Liver (tissue), 9 donors: ENCODE results near the gene KAZN. TPM values are rescaled to one million over a fixed set of nuclear protein-coding genes. Genes with fewer than 3 reads are reported as not detected.

Experiments
- DNase-seq: peaks from one replicate; pipeline ENCODE4 v3.0.0-alpha.2; 2017; ENCODE audit warnings: low spot score
- H3K27ac ChIP-seq, 2 donors: one replicate each; pipeline ENCODE4 v1.7.0; 2013; ENCODE audit warnings: inconsistent platforms in 2 of 2, low read length in 2 of 2, control low read depth in 1 of 2, low read depth in 1 of 2, mild to moderate bottlenecking in 1 of 2
- H3K27me3 ChIP-seq, 4 donors: one replicate each; pipeline versions ENCODE4 v1.6.1 to v1.7.0; 2013; ENCODE audit warnings: low read length in 3 of 4, inconsistent platforms in 1 of 4, mild to moderate bottlenecking in 1 of 4, moderate library complexity in 1 of 4; ENCODE audit not compliant: control insufficient read depth in 4 of 4, insufficient read depth in 4 of 4
- H3K36me3 ChIP-seq, 4 donors: one replicate each; pipeline versions ENCODE4 v1.6.1 to v1.7.0; 2013; ENCODE audit warnings: low read length in 3 of 4, mild to moderate bottlenecking in 3 of 4, low read depth in 1 of 4, moderate library complexity in 1 of 4; ENCODE audit not compliant: control insufficient read depth in 4 of 4, insufficient read depth in 3 of 4
- H3K4me1 ChIP-seq, 4 donors: one replicate each; pipeline versions ENCODE4 v1.6.1 to v1.7.0; 2013; ENCODE audit warnings: low read length in 3 of 4, mild to moderate bottlenecking in 3 of 4, moderate library complexity in 1 of 4; ENCODE audit not compliant: control insufficient read depth in 4 of 4, insufficient read depth in 4 of 4
- H3K4me3 ChIP-seq, 3 donors: one replicate each; pipeline versions ENCODE4 v1.6.1 to v1.7.0; 2013; ENCODE audit warnings: low read length in 3 of 3, control low read depth in 1 of 3, low read depth in 1 of 3, mild to moderate bottlenecking in 1 of 3
- H3K9ac ChIP-seq, 2 donors: one replicate each; pipeline ENCODE4 v1.7.0; 2013; ENCODE audit warnings: low read length in 2 of 2, mild to moderate bottlenecking in 2 of 2, moderate library complexity in 2 of 2, control low read depth in 1 of 2, low read depth in 1 of 2
- H3K9me3 ChIP-seq, 4 donors: one replicate each; pipeline versions ENCODE4 v1.6.1 to v1.7.0; 2013; ENCODE audit warnings: low read length in 3 of 4; ENCODE audit not compliant: control insufficient read depth in 4 of 4
- ATF3 ChIP-seq: IDR thresholded peaks from 2 replicates; pipeline ENCODE4 v1.6.1; 2016; ENCODE audit warnings: antibody characterized with exemption
- CTCF ChIP-seq: fragments of 150-350 bp; IDR thresholded peaks from 2 replicates; pipeline ENCODE4 v1.5.1; 2017; ENCODE audit warnings: improper control_type of control experiment, low read depth, low read length; ENCODE audit not compliant: missing input control
- EGR1 ChIP-seq, 2 donors: IDR thresholded peaks; 2 replicates each; pipeline ENCODE4 v1.6.1; 2016 to 2018; ENCODE audit warnings: antibody characterized with exemption in 2 of 2, low read depth in 2 of 2
- FOXA1 ChIP-seq: IDR thresholded peaks from 2 replicates; pipeline ENCODE4 v1.6.1; 2016; ENCODE audit warnings: antibody characterized with exemption
- FOXA2 ChIP-seq: IDR thresholded peaks from 2 replicates; pipeline ENCODE4 v1.6.1; 2016; ENCODE audit warnings: antibody characterized with exemption
- GABPA ChIP-seq, 2 donors: IDR thresholded peaks in 1 of 2; conservative IDR thresholded peaks in 1 of 2; 2 replicates each; pipeline ENCODE4 v1.6.1; 2016; ENCODE audit warnings: antibody characterized with exemption in 2 of 2, mild to moderate bottlenecking in 1 of 2, moderate library complexity in 1 of 2
- HNF4A ChIP-seq, 2 donors: conservative IDR thresholded peaks; 2 replicates each; pipeline ENCODE4 v1.6.1; 2016; ENCODE audit warnings: antibody characterized with exemption in 2 of 2, mild to moderate bottlenecking in 2 of 2
- JUND ChIP-seq, 2 donors: IDR thresholded peaks; 2 replicates each; pipeline ENCODE4 v1.6.1; 2016; ENCODE audit warnings: antibody characterized with exemption in 2 of 2
- MAX ChIP-seq: IDR thresholded peaks from 2 replicates; pipeline ENCODE4 v1.6.1; 2016; ENCODE audit warnings: antibody characterized with exemption
- NR2F2 ChIP-seq: IDR thresholded peaks from 2 replicates; pipeline ENCODE4 v1.6.1; 2016; ENCODE audit warnings: antibody characterized with exemption
- RAD21 ChIP-seq, 2 donors: IDR thresholded peaks; 2 replicates each; pipeline ENCODE4 v1.6.1; 2016; ENCODE audit warnings: antibody characterized with exemption in 2 of 2, mild to moderate bottlenecking in 2 of 2
- REST ChIP-seq: IDR thresholded peaks from 2 replicates; pipeline ENCODE4 v1.6.1; 2016; ENCODE audit warnings: antibody characterized with exemption, mild to moderate bottlenecking
- RXRA ChIP-seq, 2 donors: IDR thresholded peaks; 2 replicates each; pipeline ENCODE4 v1.6.1; 2017 to 2018; ENCODE audit warnings: antibody characterized with exemption in 2 of 2, mild to moderate bottlenecking in 1 of 2
- SP1 ChIP-seq: IDR thresholded peaks from 2 replicates; pipeline ENCODE4 v1.6.1; 2018; ENCODE audit warnings: antibody characterized with exemption, mild to moderate bottlenecking
- TAF1 ChIP-seq: conservative IDR thresholded peaks from 2 replicates; pipeline ENCODE4 v1.6.1; 2016; ENCODE audit warnings: antibody characterized with exemption, mild to moderate bottlenecking
- YY1 ChIP-seq: IDR thresholded peaks from 2 replicates; pipeline ENCODE4 v1.6.1; 2016; ENCODE audit warnings: antibody characterized with exemption, mild to moderate bottlenecking
- ZBTB33 ChIP-seq: IDR thresholded peaks from 2 replicates; pipeline ENCODE4 v1.6.1; 2016; ENCODE audit warnings: antibody characterized with exemption
- WGBS: extraction: QIAGEN DNeasy Blood & Tissue Kit; methylation state at CpG from one replicate; pipeline ENCODE4 v1.1.7; 2013; 5-methylcytosine and 5-hydroxymethylcytosine counted together
- polyA plus RNA-seq, 2 donors: library from polyadenylated mRNA; stranded (reverse) in 1 of 2; unstranded in 1 of 2; fragments of 200-250 nt in 1 of 2; fragments of >200 nt in 1 of 2; fragmentation: Nextera tagmentation in 1 of 2; extraction: Ambion mirVana in 1 of 2; gene quantifications; one replicate each; pipeline versions ENCODE4 v1.2.1 to v1.2.3, GENCODE V29; 2013 to 2015
- total RNA-seq, 2 donors: library from RNA; depleted of rRNA; stranded (reverse); fragments of >200 nt; gene quantifications; one replicate each; pipeline ENCODE4 v1.2.3, GENCODE V29; 2014
- donor health status: healthy.
- donor health status: healthy.
- donor health status: healthy.
- donor health status: healthy.
- donor health status: healthy.

KAZN gene
- total and polyA plus RNA-seq, 4 donors = 1.9 to 6.9 (median 2.4) TPM

GRCh38 chr1:14919289-14919688, 320.8 kb downstream of the KAZN start (continued):
- TF ChIP-seq REST (no peak), CTCF (no peak), ATF3 (no peak), JUND (IDR thresholded peaks at IDR 0.05) (no peak), FOXA1 (no peak)

GRCh38 chr1:14919751-14920150, 321.3 kb downstream of the KAZN start:
- DNase-seq = no peak
- H3K27ac ChIP-seq = no peak overlapping the region
- no peaks in the 10 kb centered on the region for H3K9me3 ChIP-seq
- 52% methylated on average over 5 of the region's 5 CpGs for WGBS
- H3K36me3 ChIP-seq = no peaks in the 10 kb centered on the region
- peaks cover 0 to 4% (median 2%) of the 10 kb centered on the region in 4 donors for H3K4me1 ChIP-seq
- TF ChIP-seq RXRA (IDR thresholded peaks at IDR 0.05) = no peak
- no peak for TF ChIP-seq SP1
- TF ChIP-seq HNF4A (conservative IDR thresholded peaks at IDR 0.05) = no peak
- no peak for TF ChIP-seq NR2F2
- TF ChIP-seq FOXA2 = no peak
- H3K27me3 ChIP-seq = peaks cover 0 to 2% (median 0%) of the 10 kb centered on the region in 4 donors
- no peak overlapping the region for H3K4me3 ChIP-seq
- no peak overlapping the region for H3K9ac ChIP-seq

- H3K27ac ChIP-seq = no peak overlapping the region
- WGBS = 47% methylated on average over 7 of the region's 7 CpGs
- H3K4me3 ChIP-seq = no peak overlapping the region
- peaks cover 0 to 8% (median 2%) of the 10 kb centered on the region in 4 donors for H3K4me1 ChIP-seq
- no peak overlapping the region for H3K9ac ChIP-seq
- no peak for DNase-seq
- peaks cover 0 to 4% (median 2%) of the 10 kb centered on the region in 4 donors for H3K27me3 ChIP-seq
- no peaks in the 10 kb centered on the region for H3K9me3 ChIP-seq
- H3K36me3 ChIP-seq = no peaks in the 10 kb centered on the region
- TF ChIP-seq RAD21 (IDR thresholded peaks at IDR 0.05) = no peak
- no peak for TF ChIP-seq REST
- no peak for TF ChIP-seq HNF4A (conservative IDR thresholded peaks at IDR 0.05)
- TF ChIP-seq TAF1 = no peak
- TF ChIP-seq JUND (IDR thresholded peaks at IDR 0.05) = no peak
- no peak for TF ChIP-seq EGR1 (IDR thresholded peaks at IDR 0.05; ENCODE audit: low read depth in 2 of 2)
- TF ChIP-seq GABPA (IDR thresholded peaks at IDR 0.05 in 1 of 2, conservative IDR thresholded peaks at IDR 0.05 in 1 of 2) = no peak
- no peak for TF ChIP-seq YY1
- no peak for TF ChIP-seq ATF3
- no peak for TF ChIP-seq MAX
- TF ChIP-seq ZBTB33 = no peak
- TF ChIP-seq FOXA2 = no peak
- TF ChIP-seq RXRA (IDR thresholded peaks at IDR 0.05) = no peak
- TF ChIP-seq SP1 = no peak
Measured at GRCh38 chr1:14921057-14921456, 322.6 kb downstream of the KAZN start.
